MM.1S (cell line): Measurements from ENCODE around the gene LIN28B.
A peak's percentile ranks its signal among the peaks of the same experiment; 100 is the strongest.

Experiments used
- DNase-seq: peaks from one replicate; pipeline ENCODE4 v3.0.0-alpha.2; 2015
- H2AFZ ChIP-seq: fragments of 300-600 bp; sonication (generic); 2 replicates; pipeline ENCODE4 v1.6.0; 2016; ENCODE audit warnings: antibody characterized with exemption, low read length
- H3F3A ChIP-seq: fragments of 300-600 bp; sonication (generic); 2 replicates; pipeline ENCODE4 v1.6.1; 2016; ENCODE audit warnings: mild to moderate bottlenecking, antibody characterized with exemption, low read length, moderate library complexity, mixed read lengths; ENCODE audit not compliant: insufficient read depth
- H3K27ac ChIP-seq: fragments of 300-600 bp; sonication (generic); 2 replicates; pipeline ENCODE4 v1.5.1; 2016; ENCODE audit warnings: mild to moderate bottlenecking, low read length
- H3K27me3 ChIP-seq: fragments of 300-600 bp; sonication (generic); replicated peaks from 2 replicates; pipeline ENCODE4 v1.6.0; 2016; ENCODE audit warnings: low read length; ENCODE audit not compliant: insufficient read depth
- H3K36me3 ChIP-seq: fragments of 300-600 bp; sonication (generic); replicated peaks from 2 replicates; pipeline ENCODE4 v1.6.1; 2016; ENCODE audit warnings: mild to moderate bottlenecking, low read length, mixed read lengths; ENCODE audit not compliant: insufficient read depth
- H3K4me1 ChIP-seq: fragments of 300-600 bp; sonication (generic); 2 replicates; pipeline ENCODE4 v1.6.1; 2016; ENCODE audit warnings: low read length, mixed read lengths
- H3K4me2 ChIP-seq: fragments of 300-600 bp; sonication (generic); 2 replicates; pipeline ENCODE4 v1.6.0; 2016; ENCODE audit warnings: low read depth, low read length
- H3K4me3 ChIP-seq: fragments of 300-600 bp; sonication (generic); 2 replicates; pipeline ENCODE4 v1.5.1; 2016; ENCODE audit warnings: low read length, mixed read lengths
- H3K79me2 ChIP-seq: fragments of 300-600 bp; sonication (generic); 2 replicates; pipeline ENCODE4 v1.6.1; 2016; ENCODE audit warnings: mixed run types, low read length, mixed read lengths
- H3K9ac ChIP-seq: fragments of 300-600 bp; sonication (generic); 2 replicates; pipeline ENCODE4 v1.6.1; 2016; ENCODE audit warnings: low read length, mixed read lengths
- H3K9me2 ChIP-seq: fragments of 300-600 bp; sonication (generic); replicated peaks from 2 replicates; pipeline ENCODE4 v1.6.1; 2016; ENCODE audit warnings: mild to moderate bottlenecking, low read length, mixed read lengths; ENCODE audit not compliant: insufficient read depth
- H3K9me3 ChIP-seq: fragments of 300-600 bp; sonication (generic); replicated peaks from 2 replicates; pipeline ENCODE4 v1.6.1; 2016; ENCODE audit warnings: mild to moderate bottlenecking, low read length, mixed read lengths; ENCODE audit not compliant: insufficient read depth
- H4K20me1 ChIP-seq: fragments of 300-600 bp; sonication (generic); 2 replicates; pipeline ENCODE4 v1.6.1; 2016; ENCODE audit warnings: mild to moderate bottlenecking, low read length, moderate library complexity, mixed read lengths; ENCODE audit not compliant: insufficient read depth
- CTCF ChIP-seq: fragments of 300-600 bp; sonication (generic); IDR thresholded peaks from 2 replicates; pipeline ENCODE4 v1.5.1; 2016; ENCODE audit warnings: antibody characterized with exemption, low read length, mixed read lengths
- EZH2 ChIP-seq: fragments of 300-600 bp; sonication (generic); optimal IDR thresholded peaks from 2 replicates; pipeline ENCODE3; 2017; ENCODE audit warnings: low read depth, mild to moderate bottlenecking, antibody characterized with exemption, low read length, mixed read lengths
- EZH2phosphoT487 ChIP-seq: fragments of 300-600 bp; sonication (generic); IDR thresholded peaks from 2 replicates; pipeline ENCODE4 v1.6.1; 2018; ENCODE audit warnings: antibody characterized with exemption, low read length

LIN28B gene

GRCh38 chr6:105112577-105112976 lies 155.7 kb downstream of the LIN28B start:
- H3K4me2 ChIP-seq = no peak overlapping the region
- no peaks in the 10 kb centered on the region for H3K36me3 ChIP-seq
- no peaks in the 10 kb centered on the region for H3K27me3 ChIP-seq
- peaks cover 16% of the 10 kb centered on the region for H3F3A ChIP-seq
- TF ChIP-seq CTCF (0 out of 2 replicates have a peak, but pooled peaks have one; percentile 7), EZH2 (no peak)
- peak; percentile 7 for DNase-seq
- no peaks in the 10 kb centered on the region for H3K79me2 ChIP-seq
- no peaks in the 10 kb centered on the region for H3K9me2 ChIP-seq
- H3K4me1 ChIP-seq = peaks cover 21% of the 10 kb centered on the region
- no peak overlapping the region for H2AFZ ChIP-seq
- H4K20me1 ChIP-seq = no peaks in the 10 kb centered on the region
- no peak overlapping the region for H3K4me3 ChIP-seq
- no peak overlapping the region for H3K27ac ChIP-seq
- no peak overlapping the region for H3K9ac ChIP-seq
- no peaks in the 10 kb centered on the region for H3K9me3 ChIP-seq

- DNase-seq = no peak
- H3K9me3 ChIP-seq = no peaks in the 10 kb centered on the region
- H3K4me1 ChIP-seq = peaks cover 21% of the 10 kb centered on the region
- H3K36me3 ChIP-seq = no peaks in the 10 kb centered on the region
- no peak overlapping the region for H2AFZ ChIP-seq
- no peaks in the 10 kb centered on the region for H4K20me1 ChIP-seq
- no peak overlapping the region for H3K9ac ChIP-seq
- TF ChIP-seq EZH2phosphoT487 (no peak), EZH2 (no peak), CTCF (no peak)
- no peak overlapping the region for H3K4me3 ChIP-seq
- peaks cover 16% of the 10 kb centered on the region for H3F3A ChIP-seq
- no peaks in the 10 kb centered on the region for H3K79me2 ChIP-seq
- no peaks in the 10 kb centered on the region for H3K9me2 ChIP-seq
- no peaks in the 10 kb centered on the region for H3K27me3 ChIP-seq
- no peak overlapping the region for H3K4me2 ChIP-seq
- no peak overlapping the region for H3K27ac ChIP-seq
These were observed 156.5 kb downstream of the LIN28B start for GRCh38 chr6:105113422-105113821.

GRCh38 chr6:105116150-105116549 lies 159.2 kb downstream of the LIN28B start:
- no peaks in the 10 kb centered on the region for H3K36me3 ChIP-seq
- DNase-seq = no peak

GRCh38 chr6:105120570-105120969 lies 163.7 kb downstream of the LIN28B start:
- Histone ChIP-seq H3K4me2 (no peak overlapping the region), H3K79me2 (no peaks in the 10 kb centered on the region), H3K27ac (no peak overlapping the region), H2AFZ (no peak overlapping the region), H3K4me3 (no peak overlapping the region), H3K36me3 (no peaks in the 10 kb centered on the region), H3K4me1 (no peaks in the 10 kb centered on the region), H3K27me3 (no peaks in the 10 kb centered on the region), H3K9me3 (no peaks in the 10 kb centered on the region), H3F3A (no peaks in the 10 kb centered on the region), H4K20me1 (no peaks in the 10 kb centered on the region), H3K9me2 (no peaks in the 10 kb centered on the region), H3K9ac (no peak overlapping the region)
- no peak for TF ChIP-seq EZH2phosphoT487
- no peak for TF ChIP-seq CTCF
- TF ChIP-seq EZH2 = no peak
- DNase-seq = no peak

More at GRCh38 chr6:105116150-105116549, 159.2 kb downstream of the LIN28B start:
- no peaks in the 10 kb centered on the region for H3K27me3 ChIP-seq
- H3K9me2 ChIP-seq = no peaks in the 10 kb centered on the region
- TF ChIP-seq EZH2 (no peak), EZH2phosphoT487 (no peak)
- no peak overlapping the region for H3K9ac ChIP-seq
- H3K79me2 ChIP-seq = no peaks in the 10 kb centered on the region
- H3F3A ChIP-seq = peaks cover 1% of the 10 kb centered on the region
- no peak overlapping the region for H3K4me3 ChIP-seq
- H3K9me3 ChIP-seq = no peaks in the 10 kb centered on the region
- peaks cover 5% of the 10 kb centered on the region for H3K4me1 ChIP-seq
- no peak overlapping the region for H2AFZ ChIP-seq
- no peak overlapping the region for H3K4me2 ChIP-seq
- no peak overlapping the region for H3K27ac ChIP-seq
- H4K20me1 ChIP-seq = no peaks in the 10 kb centered on the region
